ENCODE results near the gene BRMS1L. TPM values are rescaled to one million over a fixed set of nuclear protein-coding genes. Genes with fewer than 3 reads are reported as not detected.
"Not testable (repeated sequence)": the region's sequence is repeated elsewhere in the genome, so short reads cannot be mapped to it uniquely, and the experiment has no call there.

The BRMS1L gene
- total and polyA plus RNA-seq, 2 of the 13 experiments (the other 11 are each of a cell fraction or from before 2014, with no cell fraction given) = 21.1 to 23.8 TPM

DNA sequence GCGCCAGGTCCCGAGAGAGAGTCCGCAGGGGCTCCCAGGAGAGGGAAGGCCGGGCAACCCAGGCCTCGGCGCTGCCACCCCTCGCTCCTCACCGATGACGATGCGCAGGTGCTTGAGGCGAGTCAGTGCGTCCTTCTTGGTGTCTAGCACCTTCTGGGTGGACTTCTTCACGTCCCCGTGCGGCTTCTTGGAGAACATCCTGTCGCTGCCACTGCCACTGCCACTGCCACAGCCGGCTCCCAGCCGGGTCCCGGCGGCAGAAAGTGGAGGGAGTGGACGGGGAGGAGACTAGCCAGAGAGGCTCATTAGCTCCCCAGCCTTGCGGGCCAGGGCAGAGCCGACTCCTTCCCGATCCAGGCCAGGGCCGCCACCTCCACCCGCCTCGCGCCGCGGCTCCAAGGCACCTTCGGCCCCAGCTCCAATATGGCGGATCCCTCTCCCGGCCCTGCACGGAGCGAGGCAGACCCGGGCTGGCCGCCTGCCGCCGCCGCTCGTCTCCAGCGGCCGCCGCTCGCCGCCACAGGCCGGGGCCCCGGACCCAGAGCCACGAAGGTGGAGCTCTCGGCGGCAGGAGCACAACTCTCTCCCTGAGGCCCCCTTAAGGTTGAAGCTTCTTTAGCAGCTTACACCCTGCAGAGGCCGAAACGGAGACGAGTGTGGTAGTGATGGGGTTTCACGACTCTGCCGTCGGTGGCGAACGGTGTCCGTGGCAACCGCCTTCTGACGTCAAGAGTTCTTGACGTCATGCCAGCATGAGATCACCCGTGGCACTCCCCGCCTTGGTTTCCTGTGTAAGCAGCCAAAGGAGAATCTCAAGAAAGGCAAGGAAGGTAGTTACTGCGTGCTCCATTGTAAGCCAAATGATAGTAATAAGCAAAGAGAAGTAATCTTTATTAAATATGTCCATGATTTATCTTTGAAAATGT lies 17.2 kb upstream of the BRMS1L start, which contains the start of gene RALGAPA1 (continued):
- TF ChIP-seq, protein P1, sequence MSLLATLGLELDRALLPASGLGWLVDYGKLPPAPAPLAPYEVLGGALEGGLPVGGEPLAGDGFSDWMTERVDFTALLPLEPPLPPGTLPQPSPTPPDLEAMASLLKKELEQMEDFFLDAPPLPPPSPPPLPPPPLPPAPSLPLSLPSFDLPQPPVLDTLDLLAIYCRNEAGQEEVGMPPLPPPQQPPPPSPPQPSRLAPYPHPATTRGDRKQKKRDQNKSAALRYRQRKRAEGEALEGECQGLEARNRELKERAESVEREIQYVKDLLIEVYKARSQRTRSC (CRISPR knock-in tag; IDR thresholded peaks at IDR 0.05; ENCODE audit: low read depth) = 0 out of 2 replicates have a peak, but pooled peaks have one; percentile 80
- TF ChIP-seq SKI (IDR thresholded peaks at IDR 0.05; ENCODE audit: partially characterized antibody) = peak; percentile 67
- TF ChIP-seq ZNF468 (CRISPR knock-in tag; IDR thresholded peaks at IDR 0.05) = peak; percentile 94
- TF ChIP-seq ZNF839 (CRISPR knock-in tag; IDR thresholded peaks at IDR 0.05; ENCODE audit: borderline replicate concordance) = peak; percentile 93; the same call in 1 of the 2 replicates
- TF ChIP-seq ZNF275 (CRISPR knock-in tag; IDR thresholded peaks at IDR 0.05; ENCODE audit: borderline replicate concordance) = peak; percentile 95; the same call in 1 of the 2 replicates
- TF ChIP-seq, protein P2, sequence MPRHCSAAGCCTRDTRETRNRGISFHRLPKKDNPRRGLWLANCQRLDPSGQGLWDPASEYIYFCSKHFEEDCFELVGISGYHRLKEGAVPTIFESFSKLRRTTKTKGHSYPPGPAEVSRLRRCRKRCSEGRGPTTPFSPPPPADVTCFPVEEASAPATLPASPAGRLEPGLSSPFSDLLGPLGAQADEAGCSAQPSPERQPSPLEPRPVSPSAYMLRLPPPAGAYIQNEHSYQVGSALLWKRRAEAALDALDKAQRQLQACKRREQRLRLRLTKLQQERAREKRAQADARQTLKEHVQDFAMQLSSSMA (CRISPR knock-in tag; IDR thresholded peaks at IDR 0.05) = peak; percentile 97
- TF ChIP-seq SMYD3 (CRISPR knock-in tag; IDR thresholded peaks at IDR 0.05) = peak; percentile 33; the same call in 1 of the 2 replicates
- TF ChIP-seq NR2F2 (IDR thresholded peaks at IDR 0.05; ENCODE audit: borderline replicate concordance, low read depth) = peak; percentile 43; the same call in 1 of the 2 replicates
- TF ChIP-seq MZF1 (CRISPR knock-in tag; IDR thresholded peaks at IDR 0.05; ENCODE audit: borderline replicate concordance) = 0 out of 2 replicates have a peak, but pooled peaks have one; percentile 73
- TF ChIP-seq RXRB (CRISPR knock-in tag; IDR thresholded peaks at IDR 0.05; ENCODE audit: borderline replicate concordance) = peak; percentile 75; the same call in 1 of the 2 replicates
- TF ChIP-seq SP1 (IDR thresholded peaks at IDR 0.05) = not testable (repeated sequence)
- TF ChIP-seq SP1 (CRISPR knock-in tag; IDR thresholded peaks at IDR 0.05) = peak; percentile 70
- TF ChIP-seq FOXA3 (CRISPR knock-in tag; IDR thresholded peaks at IDR 0.05) = peak; percentile 76
- TF ChIP-seq, protein P3, sequence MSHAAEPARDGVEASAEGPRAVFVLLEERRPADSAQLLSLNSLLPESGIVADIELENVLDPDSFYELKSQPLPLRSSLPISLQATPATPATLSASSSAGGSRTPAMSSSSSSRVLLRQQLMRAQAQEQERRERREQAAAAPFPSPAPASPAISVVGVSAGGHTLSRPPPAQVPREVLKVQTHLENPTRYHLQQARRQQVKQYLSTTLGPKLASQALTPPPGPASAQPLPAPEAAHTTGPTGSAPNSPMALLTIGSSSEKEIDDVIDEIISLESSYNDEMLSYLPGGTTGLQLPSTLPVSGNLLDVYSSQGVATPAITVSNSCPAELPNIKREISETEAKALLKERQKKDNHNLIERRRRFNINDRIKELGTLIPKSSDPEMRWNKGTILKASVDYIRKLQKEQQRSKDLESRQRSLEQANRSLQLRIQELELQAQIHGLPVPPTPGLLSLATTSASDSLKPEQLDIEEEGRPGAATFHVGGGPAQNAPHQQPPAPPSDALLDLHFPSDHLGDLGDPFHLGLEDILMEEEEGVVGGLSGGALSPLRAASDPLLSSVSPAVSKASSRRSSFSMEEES (CRISPR knock-in tag; IDR thresholded peaks at IDR 0.05) = peak; percentile 63

Measured in HepG2 (cell line).